Testis (tissue), 2 donors: ENCODE data around the gene DIAPH1.

ENCODE experiments used
- POLR2A ChIP-seq: fragments of 450-650 bp; IDR thresholded peaks from one replicate; pipeline ENCODE4 v1.6.1; 2017; ENCODE audit warnings: antibody characterized with exemption, mild to moderate bottlenecking, moderate library complexity
- TF ChIP-seq, protein P1 (sequence below), 3 experiments: fragments of 450-650 bp in 2 of 3; fragments of 200-600 bp in 1 of 3; sonication (generic) in 1 of 3; IDR thresholded peaks; one replicate each; pipeline ENCODE4 v1.5.1; 2016 to 2019; ENCODE audit warnings: antibody characterized with exemption in 3 of 3, mild to moderate bottlenecking in 2 of 3, moderate library complexity in 1 of 3

DNA sequence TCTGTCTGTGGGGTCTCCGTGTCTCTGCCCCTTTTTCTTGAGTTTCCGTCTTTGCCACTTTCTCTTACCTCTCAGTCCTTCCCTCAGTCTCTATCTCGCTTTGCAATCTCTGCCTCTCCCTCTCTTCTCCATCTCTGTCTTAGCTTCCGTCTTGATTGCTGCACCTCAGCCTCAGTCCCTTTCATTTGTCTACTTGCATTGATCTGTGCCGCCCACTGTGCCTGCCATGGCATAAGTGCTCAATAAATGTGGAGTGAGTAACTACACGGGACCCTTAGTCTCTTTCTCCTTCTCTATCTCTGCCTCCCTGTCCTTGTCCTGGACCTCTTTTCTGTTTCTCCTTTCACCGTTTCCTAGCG is 123.4 kb downstream of the DIAPH1 start:
- TF ChIP-seq, protein P1, sequence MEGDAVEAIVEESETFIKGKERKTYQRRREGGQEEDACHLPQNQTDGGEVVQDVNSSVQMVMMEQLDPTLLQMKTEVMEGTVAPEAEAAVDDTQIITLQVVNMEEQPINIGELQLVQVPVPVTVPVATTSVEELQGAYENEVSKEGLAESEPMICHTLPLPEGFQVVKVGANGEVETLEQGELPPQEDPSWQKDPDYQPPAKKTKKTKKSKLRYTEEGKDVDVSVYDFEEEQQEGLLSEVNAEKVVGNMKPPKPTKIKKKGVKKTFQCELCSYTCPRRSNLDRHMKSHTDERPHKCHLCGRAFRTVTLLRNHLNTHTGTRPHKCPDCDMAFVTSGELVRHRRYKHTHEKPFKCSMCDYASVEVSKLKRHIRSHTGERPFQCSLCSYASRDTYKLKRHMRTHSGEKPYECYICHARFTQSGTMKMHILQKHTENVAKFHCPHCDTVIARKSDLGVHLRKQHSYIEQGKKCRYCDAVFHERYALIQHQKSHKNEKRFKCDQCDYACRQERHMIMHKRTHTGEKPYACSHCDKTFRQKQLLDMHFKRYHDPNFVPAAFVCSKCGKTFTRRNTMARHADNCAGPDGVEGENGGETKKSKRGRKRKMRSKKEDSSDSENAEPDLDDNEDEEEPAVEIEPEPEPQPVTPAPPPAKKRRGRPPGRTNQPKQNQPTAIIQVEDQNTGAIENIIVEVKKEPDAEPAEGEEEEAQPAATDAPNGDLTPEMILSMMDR (IDR thresholded peaks at IDR 0.05) = no peak
- TF ChIP-seq POLR2A = no peak
